GM12892 (cell line): Measurements from ENCODE around the gene INPP4A.

Experiments used
- DNase-seq: peaks from one replicate; pipeline ENCODE4 v3.0.0; 2011; ENCODE audit not compliant: insufficient read length
- FAIRE-seq: peaks from 2 replicates; lab custom pipeline; 2011; peaks lifted over from hg19 to GRCh38; lab: Jason Lieb, UNC
- POLR2A ChIP-seq: IDR thresholded peaks from 2 replicates; pipeline ENCODE4 v1.6.1; 2011; ENCODE audit warnings: low read depth, low read length, control low read depth
- POLR2AphosphoS5 ChIP-seq: IDR thresholded peaks from 2 replicates; pipeline ENCODE4 v1.6.1; 2011; ENCODE audit warnings: low read depth, low read length, control low read depth
- TAF1 ChIP-seq: IDR thresholded peaks from 2 replicates; pipeline ENCODE4 v1.6.1; 2011; ENCODE audit warnings: low read depth, mild to moderate bottlenecking, control low read depth, low read length, borderline replicate concordance

INPP4A gene

DNA sequence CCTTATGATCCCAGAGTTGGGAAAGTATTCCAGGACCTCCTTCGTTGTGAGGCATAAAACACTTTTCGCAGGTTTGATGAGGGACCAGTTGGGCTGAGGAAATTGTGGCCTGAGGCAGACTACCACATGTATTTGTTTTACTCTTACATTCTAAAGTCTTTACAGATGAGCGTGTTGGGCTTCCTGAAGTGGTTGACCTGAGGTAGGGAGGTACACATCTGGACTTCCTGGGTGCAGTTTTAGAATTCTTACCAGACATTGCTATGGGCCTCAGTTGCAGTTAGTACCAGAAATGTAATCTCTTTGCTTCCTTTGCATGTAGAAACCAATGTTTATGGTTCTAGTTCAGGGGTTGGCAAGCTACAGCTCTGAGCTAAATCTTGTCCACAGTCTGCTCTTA is 114.9 kb downstream of the INPP4A start:
- TF ChIP-seq POLR2AphosphoS5, result no peak
- TF ChIP-seq TAF1, result no peak
- no peak for TF ChIP-seq POLR2A
- FAIRE-seq (no peak), DNase-seq (no peak)

DNA sequence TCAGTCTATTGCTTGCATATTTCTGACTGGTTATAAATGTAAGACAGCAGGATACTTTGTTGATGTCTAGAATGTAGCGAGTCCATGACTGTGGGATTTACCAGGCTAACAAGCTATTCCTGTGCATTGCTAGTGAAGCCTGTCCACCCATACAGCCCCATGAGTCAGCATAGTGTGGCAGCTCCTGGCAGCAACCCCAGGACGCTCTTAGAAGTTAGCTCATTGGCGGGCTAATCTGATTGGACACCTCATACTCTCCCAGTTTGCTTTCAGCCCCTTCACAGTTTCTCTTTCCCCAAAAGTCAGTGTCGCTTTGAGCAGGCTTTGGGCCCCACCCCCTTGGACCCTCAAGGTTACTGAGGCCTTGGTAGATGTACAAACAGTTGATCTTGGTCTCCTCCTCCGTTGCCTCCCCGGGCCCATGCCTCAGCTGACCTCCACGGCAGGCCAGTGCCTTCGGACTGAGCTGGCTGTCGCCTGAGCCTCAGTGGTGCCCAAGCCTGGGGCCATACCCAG is 115.7 kb downstream of the INPP4A start:
- TF ChIP-seq POLR2A, result no peak
- TF ChIP-seq TAF1, result no peak
- no peak for TF ChIP-seq POLR2AphosphoS5
- DNase-seq (no peak), FAIRE-seq (peak; percentile 36)

DNA sequence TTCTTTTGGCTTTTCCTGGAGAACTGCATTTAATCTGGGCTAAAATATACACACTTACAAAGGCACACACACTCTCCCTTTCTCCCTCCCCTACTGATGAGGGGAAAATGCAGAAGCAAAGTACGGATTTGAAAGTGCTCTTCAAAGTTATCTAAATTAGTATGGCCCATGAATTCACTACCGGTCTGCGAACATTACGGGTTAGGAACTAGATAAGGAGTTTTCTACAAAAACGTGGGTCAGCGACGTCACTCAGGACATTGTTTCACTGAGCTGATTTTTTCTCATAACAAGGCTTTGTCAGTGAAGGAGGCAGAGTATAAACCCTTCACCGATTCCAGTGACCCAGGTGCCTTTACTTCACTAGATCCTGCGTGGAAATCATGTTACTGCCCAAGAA is 116.4 kb downstream of the INPP4A start:
- no peak for TF ChIP-seq POLR2A
- no peak for TF ChIP-seq POLR2AphosphoS5
- no peak for TF ChIP-seq TAF1
- FAIRE-seq, result no peak
- no peak for DNase-seq

DNA sequence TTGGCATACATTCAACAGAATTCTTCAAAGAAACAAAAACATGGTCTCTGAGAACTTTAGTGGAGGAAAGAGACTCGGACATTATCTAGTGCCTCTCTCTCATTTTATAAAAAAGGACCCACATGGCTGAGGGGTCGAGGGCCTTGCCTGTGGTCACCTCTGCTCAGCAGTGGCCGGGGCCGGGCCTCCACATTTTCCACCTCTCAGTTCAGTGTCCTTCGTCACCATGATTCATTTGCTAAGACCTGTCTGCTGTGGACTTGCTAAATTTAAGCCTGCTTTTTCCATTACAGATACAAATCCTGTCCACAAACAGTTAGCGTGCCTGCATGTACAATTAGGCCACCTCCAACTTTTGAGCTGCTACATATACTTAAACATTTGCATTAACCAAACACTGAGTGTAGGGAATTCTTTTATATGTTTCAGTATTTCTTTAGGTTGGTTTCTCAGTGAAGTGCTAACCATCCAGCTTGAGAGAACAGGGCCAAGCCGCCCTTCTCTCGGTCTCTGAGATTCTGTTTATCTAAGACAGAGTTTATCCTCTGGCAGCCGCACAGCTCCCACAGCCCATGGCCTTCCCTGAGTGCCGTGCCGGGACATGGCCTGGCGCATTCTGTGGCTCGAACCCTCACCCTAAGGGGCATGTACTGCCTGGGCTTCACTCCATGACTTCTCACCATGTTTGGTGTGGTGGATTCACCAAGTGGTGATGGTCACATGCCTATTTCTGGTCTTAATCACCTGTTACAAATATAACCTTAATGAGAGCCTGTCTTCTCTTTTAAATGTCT is 117.4 kb downstream of the INPP4A start:
- FAIRE-seq (no peak), DNase-seq (no peak)
- TF ChIP-seq TAF1, result no peak
- no peak for TF ChIP-seq POLR2AphosphoS5
- TF ChIP-seq POLR2A, result no peak

DNA sequence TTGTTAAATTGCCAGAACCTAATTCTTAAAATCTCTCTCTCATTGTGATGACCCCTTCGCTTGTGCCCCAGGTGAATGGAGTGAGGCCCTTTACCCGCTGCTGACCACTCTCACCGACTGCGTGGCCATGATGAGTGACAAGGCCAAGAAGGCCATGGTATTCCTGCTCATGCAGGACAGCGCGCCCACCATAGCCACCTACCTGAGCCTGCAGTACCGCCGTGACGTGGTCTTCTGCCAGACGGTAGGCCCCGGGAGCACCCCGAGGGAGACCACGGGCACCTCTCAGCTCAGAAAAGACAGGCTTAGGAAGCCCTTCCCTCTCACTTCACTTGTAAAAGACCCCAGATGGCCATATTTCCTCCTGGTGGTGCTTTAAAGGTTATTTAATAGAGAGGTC is 118.7 kb downstream of the INPP4A start:
- no peak for FAIRE-seq
- TF ChIP-seq POLR2A (no peak), TAF1 (no peak), POLR2AphosphoS5 (no peak)
- DNase-seq, result no peak

DNA sequence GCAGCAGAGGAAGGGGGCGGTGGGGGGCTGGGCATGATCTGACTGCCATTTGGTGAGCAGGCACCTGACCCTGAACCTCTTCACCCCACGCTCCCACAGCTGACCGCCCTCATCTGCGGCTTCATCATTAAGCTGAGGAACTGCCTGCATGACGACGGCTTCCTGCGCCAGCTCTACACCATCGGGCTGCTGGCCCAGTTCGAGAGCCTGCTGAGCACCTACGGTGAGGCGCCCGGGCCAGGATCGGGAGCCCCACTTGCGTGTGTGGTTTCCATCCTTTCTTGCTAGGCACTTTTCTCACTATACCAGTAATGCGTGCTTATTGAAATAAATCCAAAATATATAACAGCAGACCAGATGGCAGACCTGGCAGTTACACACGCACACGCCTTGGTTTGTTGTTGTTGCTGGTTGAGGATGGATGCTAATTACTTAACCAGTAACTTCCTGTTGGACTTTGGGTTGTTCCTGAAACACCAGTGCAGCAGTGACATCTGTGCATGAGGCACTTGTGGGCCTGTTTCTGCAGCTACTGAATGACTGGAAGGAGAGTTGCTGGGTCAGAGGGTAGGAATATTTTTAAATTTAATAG is 120.0 kb downstream of the INPP4A start:
- FAIRE-seq, result no peak
- no peak for TF ChIP-seq POLR2A
- TF ChIP-seq POLR2AphosphoS5, result no peak
- no peak for TF ChIP-seq TAF1
- DNase-seq, result no peak

DNA sequence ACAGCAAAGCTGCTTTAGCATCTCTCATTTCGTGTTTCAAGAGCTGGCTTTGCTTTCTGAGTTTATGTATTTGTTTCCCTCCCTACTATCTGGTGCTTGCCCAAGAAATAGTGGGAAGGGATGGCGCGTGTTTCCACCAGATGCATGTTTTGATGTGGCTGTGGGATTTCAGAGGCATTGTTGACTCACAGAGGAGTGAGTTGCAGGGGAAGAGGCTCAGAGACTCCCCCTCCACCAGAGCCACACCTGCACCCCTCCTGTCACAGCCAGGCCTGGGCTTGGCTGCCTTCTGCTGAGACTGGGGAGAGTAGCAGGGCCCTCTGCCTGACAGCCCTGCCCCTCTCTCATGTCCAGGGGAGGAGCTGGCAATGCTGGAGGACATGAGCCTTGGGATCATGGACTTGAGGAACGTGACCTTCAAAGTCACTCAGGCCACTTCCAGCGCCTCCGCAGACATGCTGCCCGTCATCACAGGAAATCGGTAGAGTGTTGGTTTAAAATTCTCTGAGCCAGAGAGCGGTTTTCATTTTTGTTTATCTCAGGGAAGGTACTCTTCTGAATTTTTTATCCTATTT is 120.7 kb downstream of the INPP4A start:
- no peak for TF ChIP-seq POLR2AphosphoS5
- TF ChIP-seq TAF1, result no peak
- TF ChIP-seq POLR2A, result no peak
- FAIRE-seq (no peak), DNase-seq (no peak)

DNA sequence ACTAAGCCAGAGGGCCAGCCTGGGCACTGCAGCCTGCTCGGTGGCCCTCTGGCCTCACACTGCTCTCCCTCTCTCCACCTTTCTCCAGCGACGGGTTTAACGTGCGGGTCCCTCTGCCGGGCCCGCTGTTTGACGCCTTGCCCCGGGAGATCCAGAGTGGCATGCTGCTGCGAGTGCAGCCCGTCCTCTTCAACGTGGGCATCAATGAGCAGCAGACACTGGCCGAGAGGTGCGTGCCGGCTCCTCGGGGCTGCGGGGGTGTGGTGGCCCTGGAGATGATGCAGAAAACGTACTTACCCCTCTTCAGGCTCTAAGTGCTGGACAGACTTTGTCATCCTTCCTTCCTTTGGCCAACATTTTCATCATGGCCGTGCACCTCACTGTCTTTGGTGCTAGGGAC is 121.3 kb downstream of the INPP4A start:
- no peak for TF ChIP-seq TAF1
- no peak for TF ChIP-seq POLR2AphosphoS5
- no peak for TF ChIP-seq POLR2A
- no peak for DNase-seq
- no peak for FAIRE-seq

DNA sequence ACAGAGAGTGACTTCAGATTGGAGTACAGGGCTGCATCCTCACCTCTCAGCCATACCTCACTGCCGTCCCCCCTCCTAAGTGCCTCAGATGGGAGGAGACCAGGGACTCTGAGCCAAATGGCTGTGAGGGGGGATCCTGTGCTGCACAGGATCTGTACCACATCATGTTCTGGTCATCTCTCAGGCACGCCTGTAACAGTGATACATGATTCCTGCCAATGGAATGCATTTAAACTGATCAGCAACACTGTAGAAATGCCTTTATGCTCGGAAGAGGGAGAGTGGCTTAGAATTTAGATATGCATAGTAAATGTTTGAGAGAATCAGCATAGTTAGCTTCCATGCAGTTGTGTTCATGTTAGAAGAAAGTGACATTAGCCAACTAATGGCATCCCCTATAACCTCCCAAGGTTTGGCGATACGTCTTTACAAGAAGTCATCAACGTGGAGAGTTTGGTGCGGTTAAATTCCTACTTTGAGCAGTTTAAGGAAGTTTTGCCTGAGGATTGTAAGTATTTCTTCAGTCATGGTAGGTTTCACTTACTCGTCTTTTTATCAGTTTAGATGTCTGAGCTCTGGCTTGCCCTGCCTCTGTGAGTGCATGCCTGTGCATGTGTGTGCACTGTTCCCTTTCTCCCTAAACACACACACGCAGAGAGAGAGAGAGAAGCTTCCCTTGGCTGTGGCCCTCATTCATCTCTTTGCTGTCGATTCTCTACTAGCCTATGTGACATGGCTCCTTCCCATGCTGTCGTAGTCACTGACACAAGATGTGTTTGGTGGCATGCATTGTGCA is 123.7 kb downstream of the INPP4A start:
- TF ChIP-seq POLR2AphosphoS5 (no peak), TAF1 (no peak)
- DNase-seq, result no peak

DNA sequence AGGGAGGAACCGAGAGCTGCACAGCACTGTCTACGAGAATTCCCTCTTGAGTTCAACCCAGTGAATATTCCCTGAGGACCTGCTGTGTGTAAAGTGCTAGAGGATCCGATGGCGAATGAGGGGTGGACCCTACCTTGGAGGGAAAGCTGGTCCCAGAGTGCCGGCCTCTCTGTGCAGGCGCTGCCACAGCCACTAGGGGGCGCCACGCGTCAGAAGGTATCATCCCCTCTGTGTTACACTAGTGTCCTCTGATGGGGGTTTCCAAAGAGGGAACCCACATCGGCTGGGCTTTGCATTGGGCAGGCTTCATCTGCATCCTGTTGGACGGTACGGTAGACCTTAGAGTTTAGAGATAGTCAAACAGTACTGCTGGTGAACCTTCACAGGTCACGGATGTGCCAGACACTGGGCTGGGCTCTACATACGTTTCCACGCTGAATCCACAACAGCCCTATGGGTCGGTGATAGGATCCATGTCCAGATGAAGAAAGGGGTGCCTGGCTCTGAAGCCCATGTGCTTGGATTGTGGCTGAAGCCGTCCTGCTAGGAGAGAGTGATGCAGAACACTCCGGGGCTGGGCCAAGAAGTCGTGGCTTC is 124.6 kb downstream of the INPP4A start:
- peak; percentile 42 for FAIRE-seq
- TF ChIP-seq POLR2A (no peak), TAF1 (no peak), POLR2AphosphoS5 (no peak)
- peak; percentile 62 for DNase-seq

More for the DNA sequence above, 123.7 kb downstream of the INPP4A start:
- no peak for FAIRE-seq
